ENCODE measurements around the gene PCDHGA3.
"Not testable (repeated sequence)": the region's sequence is repeated elsewhere in the genome, so short reads cannot be mapped to it uniquely, and the experiment has no call there.

Gene PCDHGA3

DNA sequence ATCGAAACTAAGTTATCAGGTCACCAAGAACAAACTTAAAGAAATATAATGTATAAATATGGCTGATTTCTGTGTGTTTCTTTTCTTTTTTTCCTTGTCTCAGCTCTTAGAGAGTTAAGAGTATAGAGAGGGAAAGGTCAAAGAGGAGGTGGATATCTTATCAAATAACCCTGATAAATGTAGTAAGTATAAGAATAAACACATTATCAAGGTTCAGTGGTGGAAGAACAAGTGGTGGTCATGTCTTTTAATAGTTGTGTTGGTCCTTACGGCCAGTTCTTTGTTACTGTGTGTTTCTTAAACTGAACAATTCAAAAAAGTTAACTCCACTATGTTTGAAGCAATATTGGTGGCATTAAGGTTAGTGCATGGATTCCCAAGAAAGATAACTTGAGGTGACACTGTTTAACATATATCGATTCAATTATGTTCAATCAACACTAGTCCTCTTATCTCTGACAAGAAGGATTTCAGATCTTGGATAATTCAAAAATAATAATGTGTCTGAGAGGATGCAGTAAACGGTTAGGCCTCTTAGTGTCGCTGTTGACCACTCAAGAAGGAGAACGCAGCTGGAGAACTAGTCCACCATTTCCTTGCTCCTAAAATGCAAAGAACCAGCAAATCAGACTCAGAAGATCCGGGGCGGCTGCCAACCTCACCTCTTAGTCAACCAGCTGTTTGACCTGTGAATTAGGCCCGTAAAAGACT lies at the start of gene PCDHGA3:
TSS of gene PCDHGA3 (plus strand) at position 588 of the 711 bp plus-strand sequence. CDS start 205 bp downstream, outside the sequence.
- peaks cover 11% of the 10 kb centered on the region for H3K27me3 Mint-ChIP-seq (ENCODE audit: low read depth)
- H3K36me3 Mint-ChIP-seq (ENCODE audit: low read depth): peaks cover 5% of the 10 kb centered on the region
- peaks cover 39% of the 10 kb centered on the region for H3K9me3 Mint-ChIP-seq
- H3K4me1 Mint-ChIP-seq (ENCODE audit: low read depth): no peaks in the 10 kb centered on the region
- peak within 1 kb of the TSS; percentile 74 for H3K4me3 Mint-ChIP-seq
- H3K27ac Mint-ChIP-seq: no peak within 1 kb of the TSS

DNA sequence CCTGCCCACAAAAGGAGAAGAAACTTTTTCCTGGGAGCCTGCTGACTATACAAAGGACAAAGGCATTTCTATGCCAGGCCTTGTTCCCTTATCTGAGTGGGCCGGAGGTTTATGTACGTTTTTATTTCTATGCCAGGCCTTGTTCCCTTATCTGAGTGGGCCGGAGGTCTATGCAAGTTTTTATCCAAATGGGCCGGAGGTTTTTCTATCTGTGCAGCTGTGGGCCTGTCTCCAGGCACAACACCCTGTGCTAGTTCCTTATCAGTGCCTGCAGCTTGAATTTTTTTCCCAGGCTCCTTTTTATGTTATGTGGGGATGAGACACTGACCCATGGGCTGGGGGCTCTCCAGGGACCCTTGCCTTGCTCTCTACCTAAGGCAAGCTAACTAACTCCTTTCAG lies 45.3 kb upstream of the PCDHGA3 start:
- peaks cover 3% of the 10 kb centered on the region for H3K36me3 Mint-ChIP-seq (ENCODE audit: low read depth)
- no peaks in the 10 kb centered on the region for H3K4me1 Mint-ChIP-seq (ENCODE audit: low read depth)
- H3K4me3 Mint-ChIP-seq: no peak overlapping the region
- no peaks in the 10 kb centered on the region for H3K27me3 Mint-ChIP-seq (ENCODE audit: low read depth)
- H3K9me3 Mint-ChIP-seq: peaks cover 68% of the 10 kb centered on the region
- no peak overlapping the region for H3K27ac Mint-ChIP-seq

DNA sequence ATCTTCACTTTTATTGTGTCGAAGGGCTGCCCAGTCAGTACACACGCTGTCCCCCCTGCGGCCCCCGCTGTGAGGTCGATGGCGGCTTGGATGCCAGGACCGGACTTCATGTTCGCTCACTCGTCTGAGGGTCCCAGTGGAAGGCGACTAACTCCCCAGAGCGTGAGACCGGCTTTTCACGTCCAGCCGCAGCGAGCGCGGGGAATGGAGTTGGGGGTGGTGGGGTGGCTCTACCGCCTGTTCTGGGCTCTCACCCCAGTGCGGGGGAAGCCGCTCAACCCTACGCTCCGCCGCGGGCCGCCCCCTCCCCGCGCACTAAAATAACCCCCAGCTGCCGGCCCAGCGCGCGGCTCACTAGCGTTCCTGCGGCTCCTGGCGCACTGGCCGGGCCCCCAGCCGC lies 39.9 kb upstream of the PCDHGA3 start, which contains the start of gene SLC25A2:
TSS of gene SLC25A2 (minus strand) at position 294 of the 400 bp plus-strand sequence. CDS start at position 110, 184 bp downstream.
- H3K9me3 Mint-ChIP-seq: peaks cover 65% of the 10 kb centered on the region
- no peaks in the 10 kb centered on the region for H3K27me3 Mint-ChIP-seq (ENCODE audit: low read depth)
- H3K36me3 Mint-ChIP-seq (ENCODE audit: low read depth): peaks cover 3% of the 10 kb centered on the region
- H3K4me3 Mint-ChIP-seq: no peak within 1 kb of the TSS
- H3K4me1 Mint-ChIP-seq (ENCODE audit: low read depth): no peaks in the 10 kb centered on the region
- H3K27ac Mint-ChIP-seq: no peak within 1 kb of the TSS

DNA sequence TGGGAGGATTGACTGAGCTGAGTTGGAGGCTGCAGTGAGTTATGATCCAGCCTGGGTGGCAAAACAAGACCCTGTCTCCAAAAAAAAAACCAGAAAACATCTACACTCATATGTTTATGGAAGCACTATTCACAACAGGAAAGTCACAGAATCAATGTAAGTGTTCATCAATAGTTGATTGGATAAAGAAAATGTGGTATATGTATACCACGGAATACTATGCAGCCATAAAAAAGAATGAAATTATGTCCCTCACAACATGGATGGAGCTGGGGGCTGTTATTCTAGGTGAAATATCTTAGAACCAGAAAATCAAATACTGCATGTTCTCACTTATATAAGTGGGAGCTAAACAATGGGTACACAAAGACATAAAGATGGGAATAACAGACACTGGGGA lies 37.0 kb upstream of the PCDHGA3 start:
- Mint-ChIP-seq H3K4me3 (no peak overlapping the region), H3K9me3 (peaks cover 71% of the 10 kb centered on the region), H3K36me3 (ENCODE audit: low read depth) (peaks cover 4% of the 10 kb centered on the region), H3K27ac (no peak overlapping the region), H3K4me1 (ENCODE audit: low read depth) (no peaks in the 10 kb centered on the region), H3K27me3 (ENCODE audit: low read depth) (no peaks in the 10 kb centered on the region)

DNA sequence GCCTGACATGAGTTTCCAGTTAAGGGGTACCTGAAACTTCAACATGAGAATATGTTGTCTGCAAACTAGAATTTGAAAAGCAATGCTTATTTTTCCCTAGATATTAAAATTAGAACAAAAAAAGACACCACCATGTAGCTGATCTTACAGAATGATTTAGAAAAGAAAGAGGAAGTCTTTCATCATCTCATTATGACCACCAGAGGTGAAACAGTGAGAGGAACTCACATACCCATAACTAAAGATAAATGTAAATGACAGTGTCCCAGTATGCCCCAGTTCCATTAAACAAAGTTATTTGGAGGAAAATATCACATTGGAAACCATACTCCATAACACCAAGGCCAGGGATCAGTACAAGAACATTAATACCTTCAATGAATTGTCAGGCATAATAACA lies 29.9 kb upstream of the PCDHGA3 start:
- Mint-ChIP-seq H3K36me3 (ENCODE audit: low read depth) (peaks cover 52% of the 10 kb centered on the region), H3K27ac (no peak overlapping the region), H3K4me3 (no peak overlapping the region), H3K27me3 (ENCODE audit: low read depth) (no peaks in the 10 kb centered on the region), H3K9me3 (peaks cover 74% of the 10 kb centered on the region), H3K4me1 (ENCODE audit: low read depth) (no peaks in the 10 kb centered on the region)

DNA sequence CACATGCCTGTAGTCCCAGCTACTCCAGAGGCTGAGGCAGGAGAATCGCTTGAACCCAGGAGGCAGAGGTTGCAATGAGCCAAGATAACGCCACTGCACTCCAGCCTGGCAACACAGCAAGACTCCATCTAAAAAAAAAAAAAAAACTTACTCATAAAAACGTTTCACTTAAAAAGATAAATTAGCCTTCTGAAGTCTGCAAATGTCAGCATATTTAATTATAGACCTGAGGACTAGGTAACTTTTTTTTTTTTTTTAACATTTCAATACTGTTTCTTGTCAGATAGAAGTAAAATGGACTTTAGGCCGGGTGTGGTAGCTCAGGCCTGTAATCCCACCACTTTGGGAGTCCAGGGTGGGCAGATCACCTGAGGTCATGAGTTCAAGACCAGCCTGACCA lies 26.7 kb upstream of the PCDHGA3 start:
- Mint-ChIP-seq H3K36me3 (ENCODE audit: low read depth) (peaks cover 70% of the 10 kb centered on the region), H3K4me1 (ENCODE audit: low read depth) (peaks cover 21% of the 10 kb centered on the region)
- H3K27ac Mint-ChIP-seq: not testable (repeated sequence)

DNA sequence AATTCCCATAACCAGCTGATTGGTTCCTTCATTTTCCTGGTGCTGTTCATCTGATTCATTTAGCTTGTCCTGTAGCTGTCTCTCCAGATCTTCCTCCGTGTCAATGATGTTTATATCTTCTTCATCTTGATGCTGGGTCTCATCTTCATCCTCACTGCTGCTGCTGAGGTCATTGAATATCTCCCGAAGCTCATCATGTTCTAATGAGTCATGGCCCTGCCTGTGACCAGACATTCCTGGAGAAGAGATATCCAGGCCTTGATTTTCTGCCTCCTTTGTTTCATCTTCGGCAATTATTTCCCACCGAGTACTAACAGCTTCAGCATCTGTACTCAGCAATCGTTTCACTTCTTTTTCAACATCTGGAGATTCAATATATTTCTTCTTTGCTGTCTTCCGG lies 24.4 kb upstream of the PCDHGA3 start:
- Mint-ChIP-seq H3K27ac (peak overlapping the region; percentile 100), H3K4me1 (ENCODE audit: low read depth) (peaks cover 21% of the 10 kb centered on the region), H3K9me3 (peaks cover 71% of the 10 kb centered on the region), H3K27me3 (ENCODE audit: low read depth) (peaks cover 3% of the 10 kb centered on the region), H3K36me3 (ENCODE audit: low read depth) (peaks cover 55% of the 10 kb centered on the region), H3K4me3 (peak overlapping the region; percentile 100)

More for the DNA sequence above, 26.7 kb upstream of the PCDHGA3 start:
- peaks cover 79% of the 10 kb centered on the region for H3K9me3 Mint-ChIP-seq
- not testable (repeated sequence) for H3K27me3 Mint-ChIP-seq (ENCODE audit: low read depth); H3K4me3 Mint-ChIP-seq

DNA sequence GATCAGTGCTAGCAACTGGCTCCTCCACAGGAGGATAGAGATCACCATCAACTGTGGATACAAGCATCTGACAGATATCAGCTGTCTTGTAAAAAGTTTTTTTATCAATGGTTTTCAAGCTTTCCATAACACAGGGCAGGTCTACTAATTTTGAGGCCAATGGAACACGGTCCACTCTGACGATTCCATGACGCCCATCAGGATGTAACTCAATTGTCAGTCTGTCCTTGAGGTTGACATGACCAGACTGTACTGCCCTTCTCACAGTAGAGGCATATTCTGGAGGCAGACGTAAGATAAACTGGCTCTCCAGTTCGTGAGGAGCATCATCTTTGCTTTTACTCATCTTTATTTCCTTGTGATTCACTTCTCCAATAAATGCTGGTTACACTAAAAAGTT lies 23.9 kb upstream of the PCDHGA3 start:
- H3K27ac Mint-ChIP-seq: peak overlapping the region; percentile 100
- peak overlapping the region; percentile 100 for H3K4me3 Mint-ChIP-seq
- H3K27me3 Mint-ChIP-seq (ENCODE audit: low read depth): peaks cover 3% of the 10 kb centered on the region
- H3K9me3 Mint-ChIP-seq: peaks cover 69% of the 10 kb centered on the region
- H3K4me1 Mint-ChIP-seq (ENCODE audit: low read depth): peaks cover 21% of the 10 kb centered on the region
- H3K36me3 Mint-ChIP-seq (ENCODE audit: low read depth): peaks cover 52% of the 10 kb centered on the region

DNA sequence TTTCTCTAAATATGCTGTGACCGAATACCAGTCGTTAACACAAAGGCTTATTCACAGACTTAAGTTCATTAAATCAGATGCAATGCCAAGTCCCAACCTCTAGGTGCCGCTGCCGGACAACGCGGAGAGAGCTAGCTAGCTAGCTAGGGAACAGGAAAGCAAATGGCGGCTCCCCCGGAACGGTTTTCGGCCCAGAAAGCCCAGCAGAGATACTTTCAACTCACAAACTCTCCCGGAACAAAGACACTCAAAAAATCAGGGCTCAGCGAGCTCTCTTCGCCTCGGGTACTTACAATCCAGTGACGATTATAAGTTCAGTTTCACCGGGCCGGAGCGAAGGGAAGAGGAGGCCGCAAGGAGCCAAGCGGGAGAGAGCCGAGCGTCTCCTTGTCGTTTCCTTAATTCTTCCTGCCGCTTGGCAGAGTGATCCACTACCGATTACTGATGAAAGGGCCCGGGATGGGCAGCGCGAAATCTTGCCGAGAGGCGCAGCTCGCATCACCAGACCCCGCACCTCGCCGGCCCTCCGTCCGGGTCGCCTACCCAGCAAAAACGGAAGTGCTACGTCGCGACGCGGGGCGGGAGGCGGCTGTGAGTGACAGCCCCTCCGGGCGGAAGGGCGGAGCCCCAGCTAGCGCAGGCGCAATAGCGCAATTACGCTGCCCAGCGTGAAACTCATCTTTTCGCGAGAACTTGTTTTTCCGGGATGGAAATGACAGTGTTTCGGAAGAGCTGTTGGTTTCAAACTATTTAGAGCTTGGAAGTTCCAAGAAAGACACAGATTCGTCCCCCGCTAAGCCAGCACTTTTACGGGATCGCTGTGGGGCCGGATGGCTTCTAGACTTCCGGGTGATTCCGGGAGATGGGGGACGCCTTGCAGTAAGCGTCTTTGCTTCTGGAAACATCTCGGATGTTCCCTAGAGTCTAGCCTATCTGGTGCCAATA lies 23.1 kb upstream of the PCDHGA3 start, which contains the start of gene TAF7:
TSS of gene TAF7 (minus strand) at position 560 of the 945 bp plus-strand sequence. CDS start 740 bp downstream, outside the sequence.
- H3K27me3 Mint-ChIP-seq (ENCODE audit: low read depth): peaks cover 3% of the 10 kb centered on the region
- peaks cover 64% of the 10 kb centered on the region for H3K9me3 Mint-ChIP-seq
- peak within 1 kb of the TSS; percentile 100 for H3K27ac Mint-ChIP-seq
- peak within 1 kb of the TSS; percentile 100 for H3K4me3 Mint-ChIP-seq
- H3K4me1 Mint-ChIP-seq (ENCODE audit: low read depth): peaks cover 21% of the 10 kb centered on the region
- H3K36me3 Mint-ChIP-seq (ENCODE audit: low read depth): peaks cover 44% of the 10 kb centered on the region

DNA sequence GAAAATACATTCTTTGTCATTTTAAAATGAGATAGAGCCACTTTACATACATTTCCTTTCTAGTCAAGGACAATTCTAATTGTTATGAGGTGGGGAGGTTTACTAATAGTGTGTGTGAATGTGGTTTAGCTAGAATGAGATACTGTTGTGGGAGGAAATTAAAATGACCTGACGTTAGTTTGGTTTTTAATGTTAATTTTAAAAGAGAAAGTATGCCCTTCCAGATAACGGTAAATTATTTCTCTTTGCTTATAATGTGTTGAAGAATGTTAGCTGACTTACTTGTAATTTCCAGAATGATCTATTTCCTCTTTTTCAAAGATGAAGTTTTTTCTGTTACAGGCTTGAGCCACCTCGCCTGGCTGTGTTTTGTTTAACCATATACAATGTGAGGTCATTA lies 21.4 kb upstream of the PCDHGA3 start:
- Mint-ChIP-seq H3K4me1 (ENCODE audit: low read depth) (peaks cover 27% of the 10 kb centered on the region), H3K27me3 (ENCODE audit: low read depth) (peaks cover 3% of the 10 kb centered on the region), H3K36me3 (ENCODE audit: low read depth) (peaks cover 32% of the 10 kb centered on the region), H3K27ac (no peak overlapping the region), H3K4me3 (peak overlapping the region; percentile 7), H3K9me3 (peaks cover 61% of the 10 kb centered on the region)

DNA sequence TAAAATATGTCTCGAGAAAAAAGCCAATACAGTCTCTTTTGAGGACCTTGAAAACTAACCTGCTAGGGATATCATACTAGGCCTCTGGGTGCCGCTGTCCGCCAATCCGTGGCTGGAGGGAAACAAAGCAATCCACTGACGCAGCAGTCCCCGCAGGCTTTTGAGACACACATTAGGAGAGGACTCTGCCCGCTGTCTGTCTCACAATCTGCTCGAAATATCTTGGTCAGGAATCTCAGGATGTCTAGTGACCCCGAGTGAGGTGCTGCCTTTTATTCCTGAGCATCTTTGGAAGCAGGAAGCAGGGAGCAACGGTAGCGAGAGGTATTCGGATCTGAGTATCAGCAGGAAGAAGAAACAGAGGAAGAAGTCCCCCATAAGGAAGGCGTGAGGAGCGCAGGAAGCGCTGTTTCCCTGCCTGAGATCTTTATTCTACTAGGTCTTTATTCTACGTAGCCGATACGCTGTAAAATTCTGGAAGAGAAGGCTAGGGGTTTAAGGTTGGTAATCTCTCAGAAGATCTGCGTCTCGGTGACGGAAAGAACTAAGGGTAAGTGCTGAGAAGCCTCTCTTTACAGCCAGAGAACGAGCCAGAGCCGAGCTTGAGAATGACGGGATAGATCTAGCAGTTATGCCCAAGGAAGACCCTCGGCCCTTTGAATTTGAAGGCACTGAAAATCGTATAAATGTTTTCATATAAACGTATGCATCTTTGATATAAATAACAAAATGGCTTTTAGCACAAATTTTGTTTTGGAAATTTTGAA lies 17.4 kb upstream of the PCDHGA3 start:
- peak overlapping the region; percentile 92 for H3K27ac Mint-ChIP-seq
- H3K27me3 Mint-ChIP-seq (ENCODE audit: low read depth): peaks cover 8% of the 10 kb centered on the region
- H3K9me3 Mint-ChIP-seq: peaks cover 33% of the 10 kb centered on the region
- peak overlapping the region; percentile 93 for H3K4me3 Mint-ChIP-seq
- no peaks in the 10 kb centered on the region for H3K36me3 Mint-ChIP-seq (ENCODE audit: low read depth)
- H3K4me1 Mint-ChIP-seq (ENCODE audit: low read depth): peaks cover 6% of the 10 kb centered on the region

DNA sequence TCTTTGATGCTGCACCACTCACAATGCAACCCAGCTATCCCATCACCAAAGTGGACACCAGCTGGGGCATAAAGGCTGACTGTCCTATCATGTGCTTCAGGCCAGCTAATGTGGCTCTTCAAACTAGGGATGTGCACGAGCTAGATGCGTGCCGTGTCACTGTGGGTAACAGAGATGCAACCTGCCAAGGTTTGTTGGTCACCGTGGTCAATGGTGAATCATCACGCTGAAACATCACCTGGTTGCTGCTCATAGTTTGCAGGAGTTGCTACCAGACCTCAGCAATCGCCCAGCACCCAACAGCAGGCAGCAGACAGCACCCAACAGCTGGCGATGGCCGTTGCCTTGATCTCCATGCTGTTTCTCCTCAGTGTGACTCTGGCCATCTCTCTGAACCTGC lies 15.4 kb upstream of the PCDHGA3 start:
- H3K4me3 Mint-ChIP-seq: no peak overlapping the region
- H3K4me1 Mint-ChIP-seq (ENCODE audit: low read depth): peaks cover 6% of the 10 kb centered on the region
- peaks cover 22% of the 10 kb centered on the region for H3K27me3 Mint-ChIP-seq (ENCODE audit: low read depth)
- H3K36me3 Mint-ChIP-seq (ENCODE audit: low read depth): no peaks in the 10 kb centered on the region
- no peak overlapping the region for H3K27ac Mint-ChIP-seq
- peaks cover 30% of the 10 kb centered on the region for H3K9me3 Mint-ChIP-seq

DNA sequence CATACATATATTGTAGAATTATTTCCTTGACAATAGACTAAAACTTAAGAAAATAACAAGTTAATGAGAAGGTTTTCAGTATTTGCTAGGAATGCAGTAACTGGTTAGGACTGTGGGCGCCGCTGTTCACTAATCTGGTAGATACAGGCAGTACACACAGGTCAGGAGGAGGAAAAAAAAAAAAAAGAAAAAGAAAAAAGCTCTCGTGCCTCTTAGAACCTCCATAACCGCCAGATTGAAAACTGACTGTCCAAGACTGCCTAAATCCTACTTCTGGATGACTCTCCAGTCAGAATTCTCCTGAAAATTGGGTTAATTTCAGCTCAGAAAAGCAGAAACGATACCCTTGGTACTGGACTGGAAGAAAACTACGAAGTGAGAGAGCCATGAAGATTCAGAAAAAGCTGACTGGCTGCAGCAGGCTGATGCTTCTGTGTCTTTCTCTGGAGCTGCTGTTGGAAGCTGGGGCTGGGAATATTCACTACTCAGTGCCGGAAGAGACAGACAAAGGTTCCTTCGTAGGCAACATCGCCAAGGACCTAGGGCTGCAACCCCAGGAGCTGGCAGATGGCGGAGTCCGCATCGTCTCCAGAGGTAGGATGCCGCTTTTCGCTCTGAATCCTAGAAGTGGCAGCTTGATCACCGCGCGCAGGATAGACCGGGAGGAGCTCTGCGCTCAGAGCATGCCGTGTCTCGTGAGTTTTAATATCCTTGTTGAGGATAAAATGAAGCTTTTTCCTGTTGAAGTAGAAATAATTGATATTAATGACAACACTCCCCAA lies 13.1 kb upstream of the PCDHGA3 start, which contains the start of gene PCDHGA1:
TSS of gene PCDHGA1 (plus strand) at position 216 of the 782 bp plus-strand sequence.
- H3K4me3 Mint-ChIP-seq: peak within 1 kb of the TSS; percentile 34
- H3K36me3 Mint-ChIP-seq (ENCODE audit: low read depth): no peaks in the 10 kb centered on the region
- H3K27ac Mint-ChIP-seq: no peak within 1 kb of the TSS
- peaks cover 33% of the 10 kb centered on the region for H3K9me3 Mint-ChIP-seq
- peaks cover 41% of the 10 kb centered on the region for H3K27me3 Mint-ChIP-seq (ENCODE audit: low read depth)
- peaks cover 6% of the 10 kb centered on the region for H3K4me1 Mint-ChIP-seq (ENCODE audit: low read depth)
